ENCODE measurements around the gene ARMC12.

- TF ChIP-seq TAF1 (IDR thresholded peaks at IDR 0.05; ENCODE audit: borderline replicate concordance, low read depth, low read length) (no peak), POLR2AphosphoS5 (IDR thresholded peaks at IDR 0.05; ENCODE audit: low read depth, low read length) (no peak)
Observed at GRCh38 chr6:35776364-35777215, 39.8 kb downstream of the ARMC12 start, which contains the start of gene CLPSL2.

Data from GM12892 (cell line).